ENCODE data around the gene IRX3.

Gene IRX3

DNA sequence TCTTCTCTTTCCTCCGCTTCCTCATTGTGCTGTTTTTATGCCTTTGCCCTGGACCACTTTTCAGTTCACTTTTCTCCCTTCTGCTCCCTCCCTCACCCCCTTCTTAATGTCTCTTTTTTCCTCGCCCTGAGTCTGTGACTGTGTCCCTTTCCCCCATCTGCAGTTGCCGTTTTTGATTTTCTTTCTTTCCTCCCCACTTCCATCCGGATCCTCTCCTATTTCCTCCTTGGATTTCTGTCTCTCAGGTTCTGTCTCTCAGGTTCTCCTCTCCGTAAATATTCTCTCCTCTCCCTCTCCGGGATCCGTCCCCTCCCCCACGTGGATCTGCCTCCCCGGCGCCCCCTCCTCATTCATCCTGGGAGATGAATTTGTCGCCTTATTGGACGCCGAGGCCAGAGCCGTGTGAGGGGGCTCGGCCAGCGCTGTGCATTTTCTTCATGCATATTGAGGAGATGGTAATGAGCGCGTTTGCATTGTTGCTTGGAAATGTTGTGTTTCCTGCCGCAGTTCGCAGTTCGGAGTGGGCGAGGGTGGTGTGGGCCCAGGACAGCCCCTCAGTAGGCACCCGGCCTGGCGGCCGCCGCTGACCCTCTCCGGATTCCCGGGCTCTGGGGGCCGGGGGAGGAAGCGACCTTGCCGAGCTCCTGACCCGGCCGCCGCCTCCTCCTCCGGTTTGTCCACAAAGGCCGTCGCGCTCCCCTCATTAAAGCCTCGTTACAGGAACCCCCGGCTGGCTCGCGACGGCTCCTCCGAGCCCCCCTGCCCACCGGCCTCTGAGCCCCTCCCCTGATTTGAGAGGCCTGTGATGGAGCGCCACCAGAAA is 4.5 kb upstream of the IRX3 start:
- no peak for DNase-seq (ENCODE audit: low spot score)

DNA sequence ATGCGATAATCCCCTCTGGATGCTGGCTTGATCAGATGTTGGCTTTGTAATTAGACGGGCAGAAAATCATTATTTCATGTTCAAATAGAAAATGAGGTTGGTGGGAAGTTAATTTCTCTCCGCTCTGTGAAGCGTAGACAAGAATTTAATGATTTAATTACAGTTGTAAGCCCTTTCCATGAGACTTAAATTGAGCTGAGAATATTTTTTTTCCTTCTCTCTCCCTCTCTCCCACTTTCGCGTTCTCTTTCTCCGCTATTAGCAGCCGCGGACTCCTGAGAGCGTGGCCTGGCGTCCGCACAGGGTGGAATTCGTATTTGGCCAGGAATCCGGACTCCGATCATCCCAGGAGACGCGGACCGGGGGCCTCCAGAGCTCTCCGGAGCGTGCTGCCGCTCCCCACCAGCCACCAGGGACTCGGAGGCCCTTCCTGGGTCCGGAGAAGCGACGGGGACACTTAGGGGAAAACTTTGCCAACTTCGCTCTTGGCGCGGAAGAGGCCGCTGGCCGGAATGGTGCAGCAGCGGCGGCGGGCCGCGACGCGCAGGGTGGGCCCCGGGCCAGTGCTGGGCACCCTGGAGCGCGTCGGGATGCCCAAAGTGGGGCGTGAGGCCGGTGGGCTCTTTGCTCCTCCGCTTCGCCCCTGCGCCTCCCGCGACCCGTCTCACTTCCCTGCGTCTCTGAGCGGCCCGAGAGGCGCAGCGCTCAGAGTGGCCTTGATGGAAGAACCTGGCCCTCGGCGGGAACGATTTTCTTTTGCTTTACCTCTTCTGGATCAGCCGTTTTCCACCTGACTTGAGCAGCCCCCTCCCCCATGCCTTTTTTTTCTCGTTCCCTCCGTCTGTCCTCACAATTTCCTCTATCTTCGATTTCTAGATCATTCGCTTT is 3.6 kb upstream of the IRX3 start:
- no peak for DNase-seq (ENCODE audit: low spot score)

- DNase-seq (ENCODE audit: low spot score): no peak
Observed at GRCh38 chr16:54289242-54289944, 2.8 kb upstream of the IRX3 start.

DNA sequence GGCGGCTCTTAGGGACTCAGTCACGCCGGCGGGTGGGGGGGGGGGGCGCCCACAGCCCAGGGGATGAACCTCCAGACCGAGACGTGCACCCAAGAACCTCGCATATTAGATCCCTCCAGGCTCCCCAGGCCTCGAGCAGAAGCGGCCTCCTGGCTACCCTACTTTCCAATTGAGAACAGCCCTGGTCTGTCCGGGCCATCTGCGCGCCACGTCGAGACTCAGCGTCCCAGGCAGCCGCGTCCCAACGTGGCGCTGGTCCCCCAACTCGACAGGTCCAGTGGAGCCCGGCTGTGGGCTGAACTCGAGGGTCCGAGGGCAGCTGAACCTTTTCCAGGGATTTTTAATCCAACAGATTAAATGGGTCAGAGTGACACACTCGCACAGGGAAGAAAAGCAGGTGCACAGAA is 2.3 kb upstream of the IRX3 start:
- DNase-seq (ENCODE audit: low spot score): no peak

DNA sequence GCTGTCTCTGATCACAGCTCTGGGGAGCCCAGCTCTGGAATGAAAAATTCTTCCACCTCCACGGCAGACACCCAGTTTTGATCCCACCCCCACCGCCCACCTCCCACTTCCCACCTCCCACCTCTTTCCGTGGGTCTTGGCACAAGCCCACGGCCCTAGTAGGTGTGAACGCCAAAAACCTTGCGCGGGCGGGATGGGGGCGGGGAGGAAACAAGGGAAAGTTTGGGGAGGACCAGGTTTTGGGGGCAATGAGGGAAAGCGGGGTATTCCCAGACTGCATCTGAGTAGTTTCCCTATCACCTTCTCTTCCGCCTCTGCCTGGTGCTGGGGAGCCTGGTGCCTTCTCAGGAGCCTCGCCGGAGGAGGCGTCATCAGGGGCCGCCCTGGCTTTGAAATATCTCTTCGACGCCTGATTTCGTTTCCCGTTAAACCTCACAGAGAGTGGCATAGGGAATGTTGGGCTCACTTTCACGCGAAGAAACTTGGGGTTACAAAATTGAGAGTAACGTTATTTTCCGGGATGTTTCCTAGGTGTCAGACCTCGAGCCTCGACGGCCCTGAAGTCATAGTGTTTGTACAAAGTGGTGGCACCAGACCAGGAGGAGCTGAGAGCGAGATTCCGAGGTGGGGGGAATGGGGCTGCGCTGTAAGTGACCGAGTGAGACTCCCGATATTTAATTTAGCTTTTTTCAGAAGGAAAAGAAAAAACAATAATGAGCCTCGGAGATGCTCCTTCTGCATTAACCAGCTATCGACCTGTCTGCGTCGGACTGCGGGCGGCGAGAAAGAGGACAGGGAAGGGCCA is 1.6 kb upstream of the IRX3 start:
- DNase-seq (ENCODE audit: low spot score): no peak

DNA sequence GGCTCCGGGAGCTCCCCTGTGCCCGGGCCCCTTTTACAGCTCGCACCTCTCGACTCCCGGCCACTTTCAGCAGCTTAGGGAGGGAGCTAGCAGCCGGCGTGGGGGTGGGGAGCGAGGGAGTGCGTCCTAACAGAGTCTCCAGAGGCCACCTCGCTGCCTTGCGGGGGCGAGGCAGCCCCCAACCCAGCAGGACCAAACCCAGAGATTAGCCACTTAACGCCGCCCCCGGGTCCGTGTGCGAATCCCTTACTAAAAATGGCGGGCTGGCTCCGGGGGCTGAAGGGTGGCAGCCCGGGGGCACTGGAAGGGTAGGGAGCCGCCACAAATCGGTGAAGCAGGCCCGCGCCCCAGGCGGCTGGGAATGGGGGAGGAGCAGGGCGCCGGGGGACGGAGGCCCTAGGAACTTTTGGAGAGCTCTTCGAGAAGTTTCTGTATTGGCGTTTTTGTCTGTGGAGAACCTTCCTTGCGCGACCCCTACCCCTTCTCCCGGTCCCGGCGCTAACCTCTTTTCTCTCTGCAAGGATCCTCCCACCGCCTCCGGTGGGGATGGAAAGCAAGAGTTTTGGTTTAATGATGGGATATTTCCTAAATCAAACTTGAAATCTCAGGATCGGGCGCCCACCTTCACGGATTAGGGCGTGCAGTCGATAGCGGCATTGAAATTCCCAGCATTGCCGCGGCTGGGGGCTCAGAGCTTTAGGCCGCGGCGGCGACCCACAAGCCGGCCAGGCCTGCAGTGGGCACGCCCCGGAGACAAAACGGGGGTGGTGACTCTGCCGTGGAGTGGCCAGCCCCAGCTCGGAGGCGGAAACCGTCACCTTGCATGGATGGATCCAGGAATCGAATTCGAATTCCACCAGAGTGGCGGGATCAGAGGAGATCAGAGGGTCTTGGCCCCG is 793 bp upstream of the IRX3 start:
- no peak for DNase-seq (ENCODE audit: low spot score)

DNA sequence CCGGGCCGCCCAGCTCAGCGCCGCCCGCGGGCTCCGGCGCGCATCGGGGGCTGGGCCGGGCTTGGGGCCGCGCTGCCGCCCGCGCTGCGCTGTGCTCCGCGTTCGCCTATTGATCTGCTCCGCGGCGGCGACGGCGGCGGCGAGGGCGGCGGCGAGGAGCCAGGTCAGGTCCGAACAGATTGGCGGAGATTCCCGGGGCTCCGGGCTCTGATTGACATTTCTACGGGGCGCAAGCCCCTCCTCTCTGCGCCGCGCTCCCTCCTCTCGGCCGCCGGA is 559 bp downstream of the IRX3 start:
- no peak for DNase-seq (ENCODE audit: low spot score)

DNA sequence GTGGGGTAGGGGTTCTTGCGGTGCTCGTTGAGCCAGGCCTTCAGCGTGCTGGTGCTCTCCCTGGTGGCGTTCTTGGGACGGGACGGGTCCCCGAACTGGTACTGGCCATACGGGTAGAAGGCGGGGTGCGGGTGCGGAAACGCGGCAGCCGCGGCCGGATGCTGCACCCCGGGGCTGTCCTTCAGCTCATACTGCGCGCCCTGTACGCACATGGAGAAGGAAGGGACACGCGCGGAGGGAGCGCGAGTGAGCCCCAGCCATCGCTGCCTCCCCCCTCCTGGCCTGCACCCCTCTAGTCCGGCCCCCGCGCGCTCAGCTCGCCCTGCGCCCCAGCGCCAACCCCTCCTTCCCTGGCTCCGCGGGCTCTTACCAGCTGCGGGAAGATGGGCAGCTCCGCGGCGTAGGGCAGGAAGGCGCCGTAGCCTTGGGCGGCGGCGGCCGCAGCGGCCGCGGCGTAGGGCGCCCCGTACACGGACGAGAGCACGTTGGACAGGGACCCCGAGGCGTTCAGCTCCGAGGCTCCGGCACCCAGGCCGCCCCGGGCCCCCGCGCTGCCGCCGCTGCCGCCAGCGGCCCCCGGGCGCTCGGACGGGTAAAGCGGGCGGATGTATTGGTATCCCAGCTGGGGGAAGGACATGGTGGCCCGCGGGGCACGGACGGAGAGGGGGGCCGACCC is 1.0 kb downstream of the IRX3 start:
- DNase-seq (ENCODE audit: low spot score): no peak

DNA sequence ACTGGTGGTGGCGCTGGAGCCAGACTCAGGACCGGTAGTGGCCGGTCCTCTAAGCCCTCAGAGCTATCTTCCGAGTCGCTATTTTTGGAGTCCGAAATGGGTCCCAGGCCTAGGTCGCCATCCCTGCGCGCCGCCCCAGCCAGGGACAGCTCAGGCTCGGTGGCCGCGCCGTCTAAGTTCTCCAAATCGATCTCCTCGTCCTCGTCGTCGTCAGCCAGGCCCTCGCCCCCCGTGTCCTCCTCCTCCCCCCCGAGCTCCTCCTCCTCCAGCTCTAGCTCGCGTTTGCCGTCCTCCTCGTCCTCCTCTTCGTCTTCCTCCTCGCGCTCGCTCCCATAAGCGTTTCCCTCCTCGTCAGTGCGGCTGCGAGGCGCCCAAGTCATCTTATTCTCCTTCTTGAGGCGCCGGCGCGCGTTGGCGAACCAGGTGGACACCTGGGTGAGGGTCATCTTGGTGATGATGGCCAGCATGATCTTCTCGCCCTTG is 1.6 kb downstream of the IRX3 start:
- no peak for DNase-seq (ENCODE audit: low spot score)

GRCh38 chr16:54284319-54284930 is 2.2 kb downstream of the IRX3 start:
- no peak for DNase-seq (ENCODE audit: low spot score)

DNA sequence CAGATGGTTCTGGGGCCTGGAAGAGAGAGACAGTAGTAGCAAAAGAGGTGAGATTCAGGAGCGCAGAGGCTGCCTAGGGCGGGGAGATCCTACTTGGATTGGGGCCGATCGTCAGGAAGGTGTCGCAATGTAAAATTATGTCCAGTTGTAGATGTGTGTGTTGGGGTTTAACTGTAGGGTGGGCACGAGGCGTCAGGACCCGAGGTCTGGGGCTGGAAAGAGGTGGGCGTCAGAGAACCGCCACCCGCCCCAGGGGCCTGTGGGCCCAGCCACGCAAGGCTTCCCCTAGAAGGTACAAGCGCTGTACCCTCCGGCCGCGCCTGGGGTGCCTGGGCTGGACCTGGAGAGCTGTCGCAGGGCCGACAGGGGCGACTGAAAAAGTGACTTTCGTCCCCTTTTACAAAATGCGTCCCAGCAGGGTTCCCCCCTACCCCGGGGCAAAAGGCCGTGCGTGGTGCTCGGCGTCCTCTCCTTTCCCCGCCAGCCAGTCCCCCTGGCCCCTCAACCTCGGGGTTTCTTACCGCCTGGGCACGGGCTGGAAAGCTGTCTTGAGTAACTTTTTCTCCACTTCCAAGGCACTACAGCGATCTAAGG is 2.8 kb downstream of the IRX3 start:
- no peak for DNase-seq (ENCODE audit: low spot score)

DNA sequence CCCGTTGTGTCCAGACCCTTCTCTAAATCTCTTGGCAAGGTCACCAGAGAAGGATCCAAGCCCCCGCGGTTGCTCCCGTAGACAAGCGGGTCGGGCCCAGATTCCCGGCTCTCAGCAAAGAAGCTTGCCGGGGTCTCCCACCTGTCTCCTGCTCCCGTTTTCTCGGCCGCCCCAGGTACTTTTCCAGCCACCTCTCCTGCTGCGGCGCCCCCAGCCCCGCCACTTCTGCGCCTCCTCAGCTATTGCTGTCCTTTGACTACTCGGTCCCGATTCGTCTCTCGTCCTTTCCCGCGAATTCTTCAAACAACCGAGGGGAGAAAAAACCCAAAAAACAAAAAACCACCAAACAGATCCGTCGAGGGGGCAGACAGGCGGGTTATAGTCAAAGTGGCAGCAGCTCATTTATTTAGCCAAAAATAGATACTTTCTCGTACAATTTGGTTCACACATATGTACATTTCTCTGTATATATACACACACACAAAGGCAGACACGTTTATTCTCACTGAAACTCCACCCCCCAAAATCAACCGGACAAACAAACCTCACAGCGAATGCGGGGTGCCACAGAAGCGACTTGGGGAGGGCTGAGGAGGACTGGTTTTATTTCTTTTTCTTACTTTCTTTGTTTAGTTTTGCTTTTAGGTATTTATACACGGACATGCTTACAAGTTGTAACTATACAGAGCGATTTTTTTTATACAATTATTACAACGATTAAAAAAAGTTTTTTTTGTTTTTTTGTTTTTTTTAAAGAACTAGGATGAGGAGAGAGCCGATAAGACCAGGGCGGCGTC is 3.5 kb downstream of the IRX3 start:
- no peak for DNase-seq (ENCODE audit: low spot score)

DNA sequence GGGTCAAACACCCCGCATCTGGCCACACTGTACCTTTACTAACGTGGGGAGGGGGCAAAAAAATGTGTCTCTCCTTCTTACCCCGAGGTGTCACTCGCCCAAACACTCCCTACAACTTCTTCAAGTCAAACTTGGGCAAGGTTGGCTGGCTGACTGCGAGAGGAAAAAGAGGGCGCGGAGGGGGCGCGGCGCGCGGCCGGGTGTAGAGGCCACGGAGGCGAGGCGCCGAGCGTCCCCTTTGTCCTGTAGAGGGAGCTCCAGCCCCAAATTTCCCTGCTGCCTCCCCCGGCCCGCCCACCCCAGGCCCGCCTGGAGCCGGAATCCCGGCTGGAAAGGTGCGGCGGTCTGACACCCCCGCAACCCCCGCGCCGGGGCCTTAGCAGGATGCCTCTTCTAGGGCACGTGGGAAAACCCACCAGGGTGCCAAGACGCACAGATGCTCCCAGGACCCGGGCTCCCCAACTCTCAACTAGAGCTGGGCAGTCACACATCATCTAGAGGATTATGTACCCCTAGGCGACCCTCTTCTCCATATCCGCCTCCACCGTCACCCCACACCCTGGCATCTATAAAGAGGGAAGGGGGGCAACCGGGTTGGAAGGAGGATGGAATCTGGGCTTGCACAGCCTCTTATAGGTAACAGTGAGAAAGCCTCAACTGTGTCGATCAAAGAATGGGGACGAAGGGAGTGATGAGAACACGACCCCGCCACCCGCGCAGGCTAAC is 4.2 kb downstream of the IRX3 start:
- peak; percentile 20 for DNase-seq (ENCODE audit: low spot score)

GRCh38 chr16:54281535-54282201 is 4.9 kb downstream of the IRX3 start:
- no peak for DNase-seq (ENCODE audit: low spot score)

DNA sequence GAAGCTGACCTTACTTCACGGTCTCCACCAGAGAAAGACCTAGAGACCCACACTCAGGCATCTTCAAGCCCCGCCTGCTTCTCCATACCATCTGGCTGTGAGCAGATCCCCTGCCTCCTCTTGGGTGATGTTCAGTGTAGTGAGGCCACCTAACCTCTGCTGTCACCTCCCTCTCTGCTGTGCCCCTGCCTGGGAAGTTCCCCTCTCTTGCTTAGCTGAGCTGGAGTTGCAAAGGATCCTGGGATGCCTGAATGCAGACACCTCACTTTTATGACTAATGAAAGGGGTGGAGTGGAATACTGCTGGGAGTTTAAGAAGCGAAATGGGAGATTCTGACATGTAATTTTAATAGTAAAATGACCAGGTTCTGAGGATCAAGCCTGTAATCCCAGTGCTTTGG is 5.8 kb downstream of the IRX3 start:
- no peak for DNase-seq (ENCODE audit: low spot score)

GRCh38 chr16:54277845-54278703 is 8.5 kb downstream of the IRX3 start:
- no peak for DNase-seq (ENCODE audit: low spot score)

All from NAMALWA (cell line).